Right renal cortex interstitium (tissue), 3 donors: ENCODE results near the gene ARGLU1. TPM values are rescaled to one million over a fixed set of nuclear protein-coding genes. Genes with fewer than 3 reads are reported as not detected.

ENCODE experiments used
- DNase-seq, 3 donors: peaks; one replicate each; pipeline ENCODE4 v3.0.0-alpha.2; 2013; ENCODE audit warnings: low read depth in 3 of 3, low spot score in 2 of 3
- polyA plus RNA-seq, 3 donors: library from polyadenylated mRNA; unstranded; fragments of 120-200 nt; gene quantifications; one replicate each; pipeline ENCODE4 v1.2.1, GENCODE V29; 2013; ENCODE audit not compliant: insufficient read length in 3 of 3

The ARGLU1 gene
- polyA plus RNA-seq, 3 donors = 309 to 398 (median 384) TPM

DNA sequence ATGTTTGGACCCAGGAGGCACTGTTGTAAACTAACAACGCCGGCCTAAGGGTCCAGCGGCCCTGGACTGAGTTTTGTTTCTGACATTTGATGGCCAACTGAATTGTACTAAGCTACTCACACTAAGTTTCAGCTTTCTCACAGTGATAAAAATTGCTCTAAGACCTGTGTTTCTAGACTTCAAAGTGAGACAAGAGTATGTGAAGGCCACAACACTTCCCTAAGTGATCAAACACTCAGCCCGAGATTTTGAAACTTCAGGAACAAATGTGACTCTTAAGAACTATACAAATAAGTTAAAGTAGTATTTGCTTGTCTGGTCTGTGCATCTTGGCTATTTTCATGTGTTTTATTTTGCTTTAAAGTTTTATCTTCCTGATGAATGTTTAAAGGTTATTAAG lies 62.6 kb downstream of the ARGLU1 start:
- no peak for DNase-seq

DNA sequence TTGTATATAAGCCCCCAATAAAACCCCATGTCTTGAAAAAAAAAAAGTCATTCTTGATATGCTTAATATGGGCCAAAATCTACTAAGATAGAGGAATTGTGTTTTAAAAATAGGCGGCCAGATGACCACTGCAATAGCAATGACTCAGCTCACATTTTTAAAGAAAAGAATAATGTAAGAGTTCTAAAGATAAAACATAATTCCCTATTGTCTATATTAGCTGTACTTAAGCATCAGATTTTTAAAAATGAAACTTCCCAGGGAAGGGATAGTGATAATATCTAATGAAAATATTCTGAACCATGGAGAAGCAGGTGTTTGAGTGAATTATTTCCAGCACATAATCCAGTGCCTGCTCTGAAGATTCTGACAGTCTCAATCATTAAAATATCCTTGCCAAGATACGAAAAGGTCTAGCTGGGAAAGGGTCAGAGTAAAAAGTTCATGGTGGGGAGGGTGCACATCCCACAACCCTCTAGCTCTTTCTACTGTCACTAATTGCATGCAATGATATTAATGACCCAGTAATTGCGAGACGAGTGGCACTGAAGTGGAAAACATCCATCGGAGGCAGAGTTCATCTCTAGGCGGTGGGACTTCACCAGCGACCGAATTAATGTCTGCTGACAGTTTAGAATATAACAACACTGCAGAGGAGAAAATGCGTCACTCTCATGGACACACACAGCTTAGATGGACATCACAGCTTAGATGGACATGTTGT lies 64.0 kb downstream of the ARGLU1 start:
- no peak for DNase-seq

DNA sequence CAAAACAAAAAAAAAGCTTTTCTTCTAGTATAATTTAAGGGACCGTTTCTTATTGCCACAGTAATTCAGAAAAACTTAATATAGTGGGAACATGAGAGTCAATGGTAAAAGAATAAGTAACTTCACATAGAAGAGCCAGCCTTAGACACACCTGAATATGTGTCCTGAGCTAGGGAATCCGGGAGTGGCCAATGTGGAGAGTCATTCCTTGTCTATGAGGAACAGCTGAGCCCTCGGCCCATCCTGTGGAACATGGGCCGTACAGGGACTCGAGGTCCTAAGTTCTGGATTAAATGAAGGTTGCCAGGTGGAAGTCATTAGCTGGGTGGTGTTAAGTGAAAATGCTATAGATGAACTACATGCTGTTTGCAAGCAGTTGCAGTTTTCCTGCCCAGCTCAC lies 64.7 kb downstream of the ARGLU1 start:
- DNase-seq = no peak

DNA sequence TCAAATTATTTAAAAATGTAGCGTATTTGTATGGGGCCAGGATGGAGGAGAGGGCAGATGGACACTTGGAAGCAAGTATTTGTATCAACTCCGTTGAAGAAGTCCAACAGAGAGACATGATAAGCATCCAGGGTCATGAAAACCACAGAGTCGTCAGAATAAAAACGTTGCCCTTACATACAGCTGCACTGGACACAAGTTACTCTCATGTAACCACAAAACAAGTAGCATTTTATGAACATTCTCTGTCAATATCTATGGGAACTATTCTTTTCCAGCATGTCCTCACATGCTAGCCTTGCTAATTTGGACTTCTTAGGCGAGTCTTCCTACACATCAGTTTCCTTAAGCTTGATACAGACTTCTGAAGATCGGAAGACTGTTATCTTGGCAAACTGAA lies 67.5 kb downstream of the ARGLU1 start:
- DNase-seq = no peak

DNA sequence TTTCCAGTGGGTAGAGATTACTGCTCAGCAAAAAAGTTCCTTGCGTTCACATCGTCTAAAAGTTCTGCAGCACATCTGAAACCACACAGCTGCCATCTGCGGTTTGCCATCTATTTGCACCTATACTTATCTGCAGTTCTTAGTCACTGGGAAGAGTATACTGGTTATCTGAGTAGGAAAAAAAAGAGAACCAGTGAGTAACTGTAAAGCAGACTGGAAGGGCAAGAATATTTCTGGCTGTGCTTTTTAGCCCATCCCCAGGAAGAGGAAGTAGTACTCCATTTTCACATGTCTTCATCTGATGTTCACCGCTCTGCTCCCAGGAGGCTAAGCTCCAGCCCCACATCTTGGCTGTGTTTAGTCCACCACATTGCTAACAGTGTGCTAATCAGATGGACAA lies 68.0 kb downstream of the ARGLU1 start:
- no peak for DNase-seq

DNA sequence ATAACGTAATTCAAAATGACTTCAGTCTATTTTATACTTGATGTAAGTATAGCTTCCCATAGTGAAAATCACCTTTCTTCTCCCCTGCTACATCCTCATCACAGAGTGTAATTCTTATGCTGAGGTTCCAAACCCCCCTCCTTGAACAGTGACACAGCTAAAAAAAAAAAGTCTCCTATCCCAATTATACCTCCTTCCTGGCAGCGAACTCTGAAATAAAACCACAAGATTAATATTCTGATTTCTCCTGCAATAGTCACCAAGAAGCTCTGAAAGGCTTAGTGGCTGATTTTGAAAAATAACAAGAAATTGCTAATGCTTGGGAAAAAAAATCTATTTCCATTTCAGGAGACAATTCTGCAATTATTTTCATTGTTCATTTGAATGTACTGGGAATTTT lies 68.8 kb downstream of the ARGLU1 start:
- no peak for DNase-seq

DNA sequence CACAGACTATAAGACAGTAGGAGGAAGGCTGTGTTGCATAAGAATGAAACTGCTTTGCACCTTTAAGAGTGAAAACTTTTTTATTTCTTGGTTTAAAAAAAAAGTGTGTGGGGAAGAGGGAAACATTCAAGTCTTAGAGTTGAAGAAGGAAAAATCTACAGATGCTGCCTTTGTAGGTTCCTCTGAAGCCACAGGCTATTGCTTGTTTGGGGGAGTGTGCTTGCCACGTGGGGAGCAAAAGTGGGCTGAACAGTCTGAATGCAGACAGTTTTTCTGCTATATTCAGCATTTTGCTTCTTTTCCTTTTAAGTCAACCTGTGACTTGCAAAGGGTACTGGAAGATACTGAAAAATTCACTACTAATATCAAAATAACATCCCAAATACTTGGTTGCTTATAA lies 69.4 kb downstream of the ARGLU1 start:
- DNase-seq = no peak

DNA sequence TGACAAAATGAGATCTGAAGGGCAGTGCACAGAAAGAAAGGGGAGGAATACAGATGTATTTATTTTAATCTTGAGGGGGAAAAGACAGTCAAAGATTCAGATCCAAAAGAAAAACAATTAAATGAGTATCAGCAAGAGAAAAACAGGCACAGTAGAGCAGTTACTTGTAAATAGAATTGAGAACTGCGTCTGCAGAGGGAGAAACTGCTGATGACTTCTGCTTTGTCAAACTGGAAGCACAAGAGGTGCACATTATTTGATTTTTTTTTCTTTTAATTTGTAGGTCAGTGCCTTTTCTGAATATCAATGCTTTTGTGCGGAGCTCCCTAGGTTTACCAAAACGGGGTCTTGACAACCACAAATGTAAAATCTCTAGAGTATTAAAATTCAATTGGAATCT lies 69.8 kb downstream of the ARGLU1 start:
- no peak for DNase-seq

DNA sequence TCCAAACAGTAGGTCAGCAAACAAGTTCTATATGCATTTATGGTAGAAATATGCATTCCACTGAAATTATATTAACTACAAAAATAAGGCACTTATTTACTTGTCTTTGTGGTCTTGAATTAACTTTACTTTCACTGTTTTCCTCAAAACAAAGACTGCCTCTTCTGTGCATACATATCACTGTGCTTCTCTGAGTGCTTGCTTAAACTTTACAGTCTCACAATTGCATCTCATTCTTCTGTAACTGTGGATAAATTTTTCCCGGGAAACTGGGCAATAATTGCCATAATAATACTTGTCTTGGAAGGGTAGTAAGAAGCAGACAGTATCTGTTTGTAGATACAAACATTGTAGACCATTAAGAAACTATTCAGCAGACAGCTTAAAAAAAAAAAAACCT lies 70.9 kb downstream of the ARGLU1 start:
- DNase-seq = no peak

DNA sequence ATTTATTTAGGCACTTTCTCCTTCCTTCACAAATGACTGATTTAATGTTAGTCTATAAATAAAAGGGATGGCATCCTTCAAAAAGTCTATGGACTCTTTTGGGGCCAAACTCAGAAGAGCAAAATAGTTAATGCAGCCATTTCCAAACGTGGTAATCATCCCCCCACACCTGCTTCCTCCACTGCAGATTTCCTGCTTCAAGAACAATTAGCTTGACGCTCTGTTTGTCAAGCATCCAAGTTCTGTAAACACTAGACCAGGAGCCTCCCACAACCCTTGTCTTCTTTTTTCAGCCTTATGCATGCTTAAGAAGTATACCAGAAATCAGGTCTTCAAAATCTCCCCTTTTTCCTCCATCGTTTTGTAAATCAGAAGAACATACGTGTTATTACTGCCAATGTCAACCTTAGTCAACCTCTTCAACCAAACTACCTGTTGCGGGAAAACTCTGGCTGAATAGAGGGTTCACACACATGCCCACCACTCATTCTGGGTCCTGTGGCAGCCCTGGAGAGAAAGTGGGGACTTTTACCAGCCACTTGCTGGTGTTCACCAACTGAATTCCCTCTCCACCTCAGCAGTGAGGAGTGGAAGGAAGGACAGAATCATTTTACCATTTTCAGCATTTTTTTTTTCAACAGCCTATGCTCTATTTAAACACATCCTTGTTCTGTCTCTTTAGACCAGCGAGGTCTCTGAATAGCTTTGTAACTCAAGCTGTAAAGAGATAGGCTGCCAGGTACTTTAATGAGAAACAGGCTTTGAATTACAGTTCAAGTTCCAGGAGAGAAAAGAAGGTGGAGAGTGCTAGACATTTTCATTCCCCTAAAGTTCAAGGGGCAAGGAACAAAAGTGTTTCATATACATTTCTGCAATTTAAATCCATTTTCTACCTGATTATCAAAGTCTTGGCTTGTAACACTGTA lies 71.6 kb downstream of the ARGLU1 start:
- DNase-seq = no peak

DNA sequence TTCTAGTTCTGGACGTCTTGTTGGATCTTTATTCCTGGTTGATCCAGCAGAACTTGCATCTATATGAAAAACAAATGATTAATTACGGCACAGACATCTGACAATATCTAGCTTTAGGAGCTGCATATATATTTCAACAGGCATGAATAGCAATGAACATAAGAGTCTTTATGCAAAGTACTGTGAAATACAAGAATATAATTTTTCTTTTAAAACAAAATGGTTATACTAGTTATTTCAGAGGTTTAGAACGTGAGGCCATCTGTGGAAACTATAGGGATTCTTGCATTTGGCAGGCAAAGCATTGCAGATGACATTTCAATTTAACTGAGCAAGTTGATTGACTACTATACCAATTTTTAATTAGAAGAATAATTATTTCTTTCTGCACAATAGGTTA lies 73.0 kb downstream of the ARGLU1 start:
- DNase-seq = no peak

DNA sequence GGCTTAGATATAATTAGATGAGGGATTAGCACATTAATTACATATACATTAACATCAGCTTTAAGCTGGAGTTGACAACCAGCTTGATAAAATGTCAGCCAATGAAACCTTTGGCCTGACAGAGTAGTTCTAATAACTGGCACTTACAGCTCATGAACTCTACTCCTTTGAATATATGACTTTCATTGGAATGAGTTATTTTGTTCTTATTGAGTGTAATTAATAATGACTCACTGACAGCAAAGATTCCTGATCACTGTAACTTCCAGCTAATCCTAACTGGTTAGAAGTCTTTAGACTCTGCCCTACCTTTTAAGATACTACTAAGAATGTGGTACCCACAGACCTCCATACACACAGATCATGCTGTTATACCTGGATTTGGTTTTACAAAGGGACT lies 73.4 kb downstream of the ARGLU1 start:
- DNase-seq = no peak

DNA sequence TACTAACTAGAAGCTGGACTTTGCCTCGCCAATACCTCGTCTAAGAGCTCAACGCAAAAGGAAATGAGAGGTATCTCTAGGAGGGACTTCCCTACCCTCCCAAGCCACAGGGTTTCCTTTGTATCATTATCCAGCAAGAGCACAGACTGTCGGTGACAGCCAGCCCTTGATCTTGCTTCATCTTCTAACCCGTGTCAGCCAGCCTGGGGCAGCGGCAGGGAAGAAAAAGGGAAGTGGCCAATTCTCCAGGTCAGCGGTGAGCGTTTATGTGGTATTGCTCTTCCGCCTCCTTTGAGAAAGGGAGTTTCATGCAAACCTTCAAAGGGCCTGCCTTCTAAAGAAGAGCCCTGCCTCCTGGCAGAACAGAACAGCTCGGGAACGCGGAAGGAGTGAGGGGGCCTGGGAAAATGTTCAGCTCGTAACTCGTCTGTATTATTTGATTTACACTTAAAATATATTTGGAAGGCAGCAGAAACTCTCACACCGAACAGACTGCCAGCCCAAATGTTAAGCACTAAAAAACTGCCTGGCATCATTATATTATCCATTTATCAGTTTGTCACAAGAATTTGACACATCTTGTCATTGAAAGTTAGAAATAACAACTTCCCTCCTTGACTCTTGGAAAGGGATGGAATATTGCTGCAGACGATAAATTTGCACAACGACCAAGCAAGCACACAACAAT lies 74.3 kb downstream of the ARGLU1 start:
- no peak for DNase-seq

DNA sequence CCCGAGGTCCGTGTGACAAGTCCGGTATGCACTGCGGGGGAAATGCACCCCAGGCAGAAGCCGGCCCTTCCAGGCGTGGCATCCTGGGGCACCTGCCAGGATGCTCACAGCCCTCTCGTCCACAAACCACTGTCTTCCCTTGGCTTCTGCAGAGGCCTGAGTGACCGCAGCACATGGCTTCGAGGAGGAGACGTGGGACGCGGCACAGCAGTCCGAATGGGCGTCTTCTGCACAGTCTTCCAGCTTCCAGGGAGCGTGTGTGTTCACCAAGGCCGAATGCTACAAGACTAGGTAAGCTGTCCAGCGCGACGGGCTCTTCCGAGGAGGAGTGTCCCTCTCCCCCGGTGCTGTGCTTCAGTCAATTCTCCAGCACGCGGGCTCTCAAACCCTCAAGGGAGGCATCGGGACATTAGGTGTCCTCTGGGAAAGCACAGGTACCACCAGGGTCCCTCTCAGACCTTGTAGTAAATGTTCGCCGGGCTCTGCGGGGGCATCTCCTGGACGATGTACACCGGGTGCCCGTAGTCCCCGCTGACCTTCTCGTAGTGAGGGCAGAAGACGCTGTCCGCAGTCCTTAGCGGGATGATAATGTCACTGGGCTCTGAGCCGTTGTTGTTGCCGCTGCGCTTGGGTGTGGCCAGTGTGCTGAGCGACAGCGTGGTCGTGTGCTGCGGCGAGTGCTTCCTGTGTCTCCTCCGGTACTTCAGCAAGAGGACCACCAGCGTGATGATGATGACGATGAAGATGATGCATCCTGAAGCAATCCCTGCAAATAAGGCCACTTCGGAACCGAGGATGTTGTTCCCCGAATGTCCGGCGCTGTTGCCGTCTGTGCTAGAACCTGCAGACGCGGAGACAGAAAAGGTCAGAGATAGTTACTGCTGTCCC lies 75.1 kb downstream of the ARGLU1 start:
- no peak for DNase-seq

DNA sequence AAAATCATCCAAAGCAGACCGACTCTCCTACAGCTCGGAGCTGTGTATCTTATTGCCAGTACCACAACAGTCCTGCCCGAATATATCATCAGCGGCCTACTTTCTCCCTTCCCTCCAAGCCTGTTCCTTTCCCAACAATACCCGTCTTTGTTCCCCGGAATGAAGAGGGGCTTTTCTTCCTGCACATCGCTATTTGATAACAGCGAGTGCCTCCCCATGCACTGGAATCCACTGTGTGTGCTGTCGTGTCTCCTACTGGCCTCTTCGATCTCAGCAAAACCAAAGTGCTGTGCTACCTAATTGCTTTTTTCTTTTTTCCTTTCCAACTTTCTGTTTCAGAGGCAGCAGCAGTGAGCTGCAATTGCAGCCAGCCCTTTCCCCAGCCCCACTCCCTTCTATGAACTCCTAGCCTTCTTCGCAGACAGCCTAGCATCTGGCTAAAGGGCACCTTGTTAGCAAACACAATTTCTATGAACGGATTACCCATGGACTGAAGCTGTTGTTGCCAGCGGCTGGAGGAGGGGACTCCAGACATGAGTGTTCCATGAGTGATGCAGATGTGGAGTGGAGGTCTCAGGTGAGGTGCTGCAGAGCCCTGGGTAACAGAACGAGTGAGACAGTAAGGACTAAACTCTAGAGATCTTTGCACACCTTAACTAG lies 75.9 kb downstream of the ARGLU1 start:
- no peak for DNase-seq

Other genes starting within 250 kb of the ARGLU1 start
- gene EFNB2, start 32.5 kb downstream of the ARGLU1 start, polyA plus RNA-seq = 100 to 1,000 TPM; 137 to 149 (median 149) TPM